Limb (tissue), 2 donors: ENCODE measurements around the gene KLF13.

Experiments used
- DNase-seq, 2 donors: peaks; one replicate each; pipeline ENCODE4 v3.0.0-alpha.2; 2016; ENCODE audit errors: extremely low spot score in 2 of 2

KLF13 gene

DNA sequence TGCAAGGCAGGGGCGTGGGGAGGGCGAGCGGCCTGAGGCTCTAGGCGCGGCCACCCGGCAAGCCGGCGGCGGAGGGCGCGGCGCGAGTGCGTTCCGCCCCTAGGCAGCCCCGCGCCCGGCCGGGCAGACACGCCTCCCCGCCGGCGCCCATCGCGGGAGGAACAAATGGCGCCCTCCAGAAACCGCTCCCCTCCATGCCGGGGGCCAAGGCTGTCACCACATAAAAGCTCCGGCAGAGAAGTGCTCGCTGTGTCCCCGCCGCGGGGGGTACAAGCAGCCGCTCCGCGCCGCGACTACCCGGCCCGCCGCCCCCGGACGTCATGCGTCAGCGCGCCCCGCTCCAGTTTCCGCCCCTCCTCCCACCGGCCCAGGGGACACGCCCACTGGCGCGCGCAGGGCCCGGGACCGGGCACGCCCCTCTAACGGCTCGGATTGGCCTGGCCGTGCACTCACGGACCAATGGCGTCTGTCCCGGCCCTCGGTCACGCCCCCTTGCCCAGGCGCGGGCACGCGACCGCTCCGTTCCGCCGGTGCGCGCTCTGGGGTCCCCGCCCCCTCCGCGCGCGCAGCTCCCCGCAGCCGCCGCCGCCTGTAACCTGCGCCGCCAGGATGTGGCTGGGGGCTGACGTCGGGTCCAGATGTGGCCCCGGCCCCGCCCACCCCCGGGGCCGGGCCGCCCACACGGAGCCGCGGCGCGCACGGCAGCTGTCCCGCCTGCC is at the start of gene KLF13:
Gene KLF13, plus strand, starts transcription at position 680 of the 719 bp plus-strand sequence. CDS start 378 bp downstream, outside the sequence.
- DNase-seq, result peak; percentile 95 to 100

DNA sequence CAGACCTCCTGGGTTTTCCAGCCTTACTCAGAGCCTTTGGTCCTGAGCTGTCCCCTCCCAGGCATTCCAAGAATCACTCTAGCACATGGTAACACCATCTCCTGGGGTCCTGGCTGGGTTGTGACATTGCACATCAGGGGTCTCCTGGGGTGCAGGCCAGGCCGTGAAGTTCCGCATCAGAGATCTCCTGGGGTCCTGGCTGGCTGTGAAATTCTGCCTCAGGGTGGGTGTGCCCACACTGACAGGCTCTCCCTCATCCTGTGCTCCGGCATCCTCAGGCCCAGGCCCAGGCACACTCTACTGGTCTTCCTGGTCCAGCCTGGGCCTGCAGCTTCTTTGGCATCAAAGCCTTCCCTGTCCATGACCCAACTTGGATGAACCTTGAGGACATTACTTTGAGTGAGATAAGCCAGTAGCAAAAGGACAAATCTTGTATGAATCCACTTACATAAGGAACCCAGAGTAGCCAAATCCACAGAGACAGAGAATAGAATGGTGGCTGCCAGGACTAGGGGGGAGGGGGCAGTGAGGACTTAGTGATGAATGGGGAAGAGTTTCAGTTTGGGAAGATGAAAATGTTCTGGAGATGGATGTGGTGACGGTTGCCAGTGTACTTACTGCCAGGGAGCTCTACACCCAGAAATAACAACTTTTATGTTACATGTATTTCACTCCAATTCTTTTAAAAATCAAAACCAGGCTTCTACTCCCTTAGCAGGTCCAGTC is 49.1 kb upstream of the KLF13 start:
- DNase-seq, result no peak

DNA sequence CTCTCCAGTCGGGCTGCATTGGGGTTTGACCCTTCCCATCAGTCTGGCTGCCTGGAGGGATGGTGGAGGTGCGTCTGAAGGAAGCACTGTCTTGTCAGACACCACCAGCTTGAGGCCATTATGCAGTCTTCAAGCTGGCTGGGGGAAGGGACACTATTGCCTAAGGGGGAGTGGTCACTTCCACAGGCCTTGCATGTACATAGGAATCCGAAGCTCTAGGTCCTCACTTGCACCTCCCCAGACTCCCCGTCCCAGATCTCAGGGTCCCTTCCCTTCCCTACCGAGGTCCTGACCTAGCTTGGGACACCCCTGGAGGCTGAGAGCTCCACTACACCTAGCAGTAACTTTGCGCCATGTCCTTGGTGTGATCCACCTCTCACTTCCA is 48.6 kb upstream of the KLF13 start:
- no peak for DNase-seq

DNA sequence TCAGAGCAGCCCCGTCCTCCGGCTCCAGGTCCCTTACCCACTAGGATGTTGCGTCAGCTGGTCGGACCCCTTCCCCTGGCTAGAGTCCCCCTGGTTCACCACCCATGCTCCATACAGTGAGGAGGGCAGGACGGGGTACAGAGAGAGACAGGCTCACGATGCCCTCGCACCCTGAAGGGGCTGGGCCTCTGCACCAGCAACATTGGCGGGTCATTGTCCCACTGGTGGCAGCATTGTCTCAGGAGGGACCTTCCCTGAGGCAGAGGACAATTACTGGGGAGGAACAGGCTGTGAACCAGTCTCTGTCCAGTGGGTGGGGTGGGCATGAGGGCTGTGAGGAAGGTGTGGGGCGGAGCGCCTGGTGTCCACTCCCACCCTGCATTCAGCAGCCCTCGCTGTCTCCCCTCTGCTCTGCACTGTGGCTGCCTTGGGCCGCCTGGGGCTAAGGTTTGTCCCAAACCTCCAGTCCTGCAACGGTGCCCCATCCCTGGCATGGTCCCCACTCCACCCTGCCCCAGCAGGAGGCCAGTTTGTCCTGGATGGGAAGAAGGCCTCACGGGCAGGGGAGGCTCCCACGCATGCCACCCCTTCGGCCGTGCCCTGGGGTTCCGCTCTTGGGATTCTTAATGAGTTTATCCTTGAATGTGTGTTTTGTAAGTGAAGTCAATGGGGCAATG is 48.0 kb upstream of the KLF13 start:
- DNase-seq, result peak in 1 of 2 donors; percentile 26

DNA sequence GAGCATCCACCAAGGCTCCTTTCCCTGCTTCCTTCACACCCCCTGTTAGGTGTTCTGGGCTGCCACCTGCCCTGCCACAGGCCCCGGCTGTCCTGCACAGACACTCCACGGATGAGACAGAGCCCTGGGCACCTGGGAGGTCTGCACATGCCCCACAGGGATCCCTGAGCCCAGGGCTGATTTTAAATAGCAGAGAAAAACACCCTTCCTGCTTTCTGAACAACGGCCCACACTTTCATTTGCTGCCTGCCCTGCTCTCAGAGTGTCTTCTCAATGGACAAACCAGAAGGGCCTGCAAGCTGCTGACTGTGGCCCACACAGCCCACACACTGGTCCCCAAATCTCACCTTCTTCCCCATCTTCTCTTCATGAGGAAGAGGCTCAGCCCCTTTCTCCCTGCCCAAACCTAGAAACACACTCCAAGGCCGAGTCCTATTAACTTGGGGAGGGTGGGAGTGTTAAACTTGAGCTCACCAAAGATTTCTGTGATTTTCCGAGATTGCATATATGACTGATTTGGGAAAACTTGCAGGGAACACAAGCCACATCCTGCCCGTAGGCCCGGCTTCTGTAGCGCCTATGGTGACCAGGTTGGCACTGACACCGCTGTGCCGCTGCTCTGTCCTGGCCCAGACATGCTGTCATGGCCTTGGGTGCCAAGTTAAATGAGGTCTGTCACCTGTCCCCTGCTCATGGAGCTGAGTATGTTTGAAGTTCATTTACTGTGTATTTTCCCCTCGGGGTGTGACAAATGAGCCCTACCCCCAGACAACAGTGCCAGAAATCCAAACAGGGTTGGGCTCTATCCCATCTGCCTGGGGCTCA is 47.2 kb upstream of the KLF13 start:
- DNase-seq, result peak in 1 of 2 donors; percentile 26

DNA sequence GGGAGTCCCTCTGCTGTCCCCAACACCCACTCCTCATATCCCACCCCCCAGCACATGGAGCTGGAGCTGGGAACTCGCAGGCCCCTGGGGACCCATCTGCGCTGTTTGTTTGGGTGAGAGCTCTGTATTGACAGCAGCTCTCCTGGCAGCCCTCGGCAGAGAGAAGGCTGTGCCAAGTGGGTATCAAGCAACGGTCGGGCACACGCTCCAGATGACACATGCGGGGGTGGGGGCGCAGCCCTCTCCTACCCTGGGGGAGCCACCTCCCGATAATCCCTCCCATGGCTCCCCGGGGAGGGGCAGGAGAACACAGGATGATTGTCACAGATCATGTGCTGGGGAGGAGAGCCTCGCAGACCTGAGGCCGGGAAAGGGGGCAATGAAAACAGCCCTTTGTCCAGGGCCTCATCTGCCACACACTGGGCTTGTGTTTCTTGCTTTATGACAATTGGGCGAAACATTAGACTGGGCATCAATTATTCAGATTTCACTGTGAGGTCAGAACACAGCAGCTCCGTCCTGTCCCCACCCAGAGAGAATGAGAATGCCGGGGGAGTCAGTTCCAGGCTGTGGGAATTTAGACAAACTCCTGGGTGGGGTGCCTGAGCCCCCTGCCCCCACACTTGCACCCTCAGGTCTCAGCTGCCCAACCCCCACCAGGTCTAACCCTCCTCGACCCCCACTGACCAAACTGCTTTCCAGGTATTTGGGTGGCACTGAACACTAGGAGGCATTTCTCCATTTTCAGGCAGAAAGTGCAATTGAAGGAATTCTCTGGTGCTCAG is 46.4 kb upstream of the KLF13 start:
- DNase-seq, result peak in 1 of 2 donors; percentile 78

DNA sequence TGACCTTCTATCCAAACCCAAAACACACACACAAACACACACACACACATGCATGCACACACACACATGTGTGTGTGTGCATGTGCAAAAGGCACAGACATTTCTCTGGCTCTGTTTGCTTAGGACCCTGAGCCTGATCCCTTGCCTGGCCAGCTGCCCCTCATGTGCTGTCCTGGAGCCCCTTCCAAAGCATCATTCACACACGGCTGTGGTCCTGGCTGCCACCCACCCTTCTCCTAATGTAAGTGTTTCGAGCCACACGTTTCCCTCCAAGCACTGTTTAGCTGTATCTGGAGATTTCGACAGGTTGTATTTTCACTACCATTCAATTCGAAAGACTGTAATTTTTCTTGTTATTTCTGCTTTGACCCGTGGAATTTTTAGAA is 45.8 kb upstream of the KLF13 start:
- DNase-seq, result peak in 1 of 2 donors; percentile 32

DNA sequence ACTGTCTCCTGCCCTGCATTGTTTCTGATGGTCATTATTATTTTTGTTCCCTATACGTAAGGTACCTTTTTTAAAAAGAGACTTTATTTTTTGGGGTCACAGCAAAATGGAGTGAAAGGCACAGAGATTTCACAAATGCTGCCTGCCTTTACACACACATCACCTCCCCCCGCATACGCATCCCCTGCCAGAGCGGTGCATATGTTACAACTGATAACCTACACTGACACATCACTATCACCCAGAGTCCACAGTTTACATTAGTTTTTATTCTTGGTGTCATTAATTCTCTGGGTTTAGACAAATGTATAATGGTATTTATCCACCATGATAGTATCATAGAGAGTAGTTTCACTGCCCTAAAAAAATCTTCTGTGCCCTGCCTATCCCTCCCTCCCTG is 43.6 kb upstream of the KLF13 start:
- DNase-seq, result no peak

DNA sequence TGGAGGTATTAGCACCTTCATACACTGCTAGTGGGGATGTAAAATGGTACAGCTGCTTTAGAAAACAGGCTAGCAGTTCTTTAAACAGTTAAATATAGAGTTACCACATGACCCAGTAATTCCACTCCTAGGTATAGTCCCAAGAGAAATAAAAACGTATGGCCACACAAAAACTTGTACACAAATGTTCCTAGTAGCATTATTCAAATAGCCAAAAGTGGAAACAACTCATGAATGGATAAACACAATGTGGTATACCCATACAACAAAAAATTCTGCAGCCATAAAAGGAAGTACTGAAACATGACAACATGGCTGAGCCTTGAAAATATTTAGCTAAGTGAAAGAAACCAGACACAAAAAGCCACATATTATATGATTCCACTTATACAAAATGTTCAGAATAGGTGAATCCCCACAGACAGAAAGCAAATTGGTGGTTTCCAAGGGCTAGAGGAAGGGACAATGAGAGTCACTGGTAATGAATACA is 40.8 kb upstream of the KLF13 start:
- no peak for DNase-seq

DNA sequence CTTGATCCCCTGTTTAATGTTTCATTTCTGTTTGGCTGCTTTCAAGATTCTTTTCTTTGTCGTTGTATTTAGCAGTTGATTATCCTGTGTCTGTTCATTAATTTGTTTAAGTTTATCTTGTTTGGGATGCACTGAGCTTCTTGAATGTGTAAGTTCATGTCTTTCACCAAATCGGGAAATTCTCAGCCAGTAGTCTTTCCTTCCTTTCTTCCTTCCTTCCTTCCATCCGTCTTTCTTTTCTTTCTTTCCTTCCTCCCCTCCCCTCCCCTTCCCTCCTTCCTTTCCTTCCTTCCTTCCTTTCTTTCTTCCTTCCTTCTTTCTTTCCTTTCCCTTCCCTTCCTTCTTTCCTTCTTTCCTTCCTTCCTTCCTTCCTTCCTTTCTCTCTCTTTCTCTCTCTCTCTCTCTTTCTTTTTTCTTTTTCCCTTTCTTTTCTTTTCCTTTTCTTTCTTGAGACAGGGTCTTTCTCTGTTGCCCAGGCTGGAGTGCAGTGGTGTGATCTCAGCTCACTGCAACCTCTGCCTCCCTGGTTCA is 35.5 kb upstream of the KLF13 start:
- no peak for DNase-seq

DNA sequence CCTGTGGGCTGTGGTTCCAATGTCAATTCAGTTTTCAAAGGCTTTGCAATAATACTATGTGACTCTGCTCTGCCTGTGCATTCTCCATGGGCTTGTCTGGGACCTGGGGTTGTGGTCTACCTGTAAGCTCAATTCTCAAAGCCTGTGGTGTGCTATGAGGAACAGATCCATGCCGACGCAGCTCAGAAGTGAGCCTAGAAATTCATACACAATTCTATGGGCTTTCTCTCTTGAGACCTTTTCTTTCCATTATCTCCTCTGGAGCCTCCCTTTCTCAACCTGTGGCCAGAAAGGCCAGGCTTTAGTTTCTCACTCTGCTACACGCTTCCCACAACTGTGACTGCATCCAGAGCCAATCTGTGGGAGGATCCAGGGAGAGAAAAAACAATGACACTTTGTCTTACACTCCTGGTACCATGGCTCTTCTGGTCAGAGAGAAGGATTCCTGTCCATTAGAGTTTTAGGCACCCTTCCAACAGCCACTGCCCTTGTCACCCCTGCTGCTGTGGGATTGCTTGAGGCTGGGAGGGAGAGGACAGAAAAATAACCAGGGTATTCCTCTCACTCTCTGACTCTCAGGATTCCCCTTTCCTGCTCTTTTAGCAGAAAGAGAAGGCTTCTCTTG is 34.1 kb upstream of the KLF13 start:
- DNase-seq, result no peak

DNA sequence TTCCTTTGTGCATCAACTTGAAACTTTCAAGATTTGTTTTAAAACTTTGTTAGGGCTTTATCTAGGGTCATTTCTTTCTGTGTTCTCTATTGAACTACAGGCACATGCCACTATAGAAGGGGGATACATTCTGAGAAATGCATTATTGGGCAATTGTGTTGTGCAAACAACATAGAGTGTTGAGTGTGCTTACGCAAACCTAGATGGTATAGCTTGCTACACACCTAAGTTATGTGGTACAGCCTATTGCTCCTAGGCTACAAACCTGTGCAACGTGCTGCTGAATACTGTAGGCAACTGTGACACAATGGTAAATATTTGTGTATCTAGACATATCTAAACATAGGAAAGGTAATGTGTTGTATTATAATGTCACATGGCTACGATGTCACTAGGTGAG is 33.0 kb upstream of the KLF13 start:
- DNase-seq, result no peak

DNA sequence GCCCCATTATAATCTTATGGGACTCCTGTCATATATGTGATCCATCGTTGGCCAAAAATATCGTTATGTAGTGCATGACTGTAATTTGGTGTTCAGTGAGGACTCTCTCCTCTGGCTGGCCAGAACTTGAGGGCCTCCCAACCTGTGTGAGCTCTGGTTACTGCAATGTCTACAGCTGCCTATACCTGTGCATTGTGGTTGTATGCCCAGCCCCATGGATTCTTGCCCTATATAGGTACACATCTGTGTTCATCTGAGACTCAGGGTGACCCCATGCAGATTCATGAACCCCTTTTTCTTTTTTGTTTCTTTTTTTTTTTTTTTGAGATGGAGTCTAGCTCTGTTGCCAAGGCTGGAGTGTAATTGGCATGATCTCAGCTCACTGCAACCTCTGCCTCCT is 32.6 kb upstream of the KLF13 start:
- no peak for DNase-seq

DNA sequence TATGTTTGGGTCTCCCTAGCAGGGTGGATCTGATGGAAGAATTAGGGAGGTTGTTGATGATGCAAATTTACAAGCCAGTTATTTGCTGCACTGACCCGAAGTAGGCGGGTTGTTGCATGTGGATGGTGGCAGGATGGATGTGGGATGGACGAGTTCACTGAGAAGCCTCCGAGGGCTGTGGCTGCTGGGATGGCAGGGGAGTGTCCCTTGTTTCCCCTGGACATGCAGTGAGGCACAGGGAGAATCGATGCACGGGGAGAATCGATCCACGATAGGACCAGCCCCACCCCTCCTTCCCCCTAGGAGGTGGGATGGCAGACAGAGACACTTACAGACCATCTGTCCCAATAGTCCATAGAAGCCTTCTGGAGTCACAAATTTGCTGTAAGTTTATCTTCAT is 31.0 kb upstream of the KLF13 start:
- DNase-seq, result no peak

DNA sequence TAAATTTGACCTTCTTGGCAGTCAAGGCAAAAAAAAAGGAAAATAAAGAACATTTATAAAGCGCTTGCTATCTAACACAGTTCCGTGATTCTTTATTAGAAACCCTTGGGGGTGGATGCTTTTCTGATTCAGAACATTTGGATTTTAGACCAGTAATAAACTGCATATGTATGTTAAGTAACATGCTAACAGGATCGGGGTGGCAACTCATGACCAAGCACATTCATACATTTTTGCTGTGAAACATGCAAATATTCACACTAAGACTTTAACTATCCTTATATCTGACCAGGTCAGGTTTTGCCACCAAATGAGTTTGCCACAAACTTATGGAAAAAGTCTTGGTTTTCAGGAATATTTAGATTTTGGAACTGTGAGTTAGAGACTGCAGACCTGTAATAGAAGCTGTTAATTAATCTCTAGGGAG is 30.4 kb upstream of the KLF13 start:
- DNase-seq, result no peak

DNA sequence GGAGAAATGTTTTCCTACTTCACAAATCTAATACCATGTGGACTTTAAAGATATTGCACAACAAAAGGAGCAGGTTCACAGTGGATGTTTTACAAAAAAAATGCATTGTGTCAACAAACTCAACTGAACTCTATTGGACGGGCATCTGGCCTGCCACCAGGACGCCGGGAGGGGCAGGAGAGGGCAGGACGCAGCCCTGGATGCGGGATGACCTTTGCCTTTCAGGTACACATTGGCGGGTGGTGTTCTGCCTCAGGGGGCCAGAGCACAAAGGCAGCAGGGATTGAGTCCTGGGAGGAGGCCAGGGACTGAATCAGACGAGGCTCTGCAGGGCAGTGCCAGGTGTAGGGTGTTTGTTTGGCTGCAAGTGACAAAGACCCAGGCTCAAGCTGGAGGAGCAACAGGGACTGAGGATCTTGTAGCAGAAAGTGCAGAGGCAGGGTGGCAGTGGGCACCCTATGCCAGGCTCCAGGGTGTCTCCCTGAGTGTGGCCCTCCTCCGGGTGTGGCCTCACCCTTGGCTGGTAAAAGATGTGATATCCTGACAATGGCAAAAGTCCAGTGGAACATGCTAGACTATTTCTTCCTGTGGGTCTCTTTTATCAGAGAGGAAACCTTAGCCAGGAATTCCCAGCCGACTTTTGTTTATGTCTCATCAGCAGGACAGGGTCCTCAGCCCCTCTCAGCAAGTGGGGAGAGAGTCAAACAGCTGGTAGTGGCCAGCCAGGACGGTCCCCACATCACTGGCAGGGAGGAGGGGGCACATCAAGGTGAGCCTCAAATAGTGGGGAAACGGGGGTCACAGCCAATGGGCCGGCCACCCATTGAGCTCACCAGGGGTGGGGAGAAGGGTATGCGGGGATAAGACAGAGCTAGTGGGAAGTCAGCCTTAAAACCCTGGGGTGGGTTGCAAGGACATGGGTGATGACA is 29.7 kb upstream of the KLF13 start:
- DNase-seq, result peak in 1 of 2 donors; percentile 32

DNA sequence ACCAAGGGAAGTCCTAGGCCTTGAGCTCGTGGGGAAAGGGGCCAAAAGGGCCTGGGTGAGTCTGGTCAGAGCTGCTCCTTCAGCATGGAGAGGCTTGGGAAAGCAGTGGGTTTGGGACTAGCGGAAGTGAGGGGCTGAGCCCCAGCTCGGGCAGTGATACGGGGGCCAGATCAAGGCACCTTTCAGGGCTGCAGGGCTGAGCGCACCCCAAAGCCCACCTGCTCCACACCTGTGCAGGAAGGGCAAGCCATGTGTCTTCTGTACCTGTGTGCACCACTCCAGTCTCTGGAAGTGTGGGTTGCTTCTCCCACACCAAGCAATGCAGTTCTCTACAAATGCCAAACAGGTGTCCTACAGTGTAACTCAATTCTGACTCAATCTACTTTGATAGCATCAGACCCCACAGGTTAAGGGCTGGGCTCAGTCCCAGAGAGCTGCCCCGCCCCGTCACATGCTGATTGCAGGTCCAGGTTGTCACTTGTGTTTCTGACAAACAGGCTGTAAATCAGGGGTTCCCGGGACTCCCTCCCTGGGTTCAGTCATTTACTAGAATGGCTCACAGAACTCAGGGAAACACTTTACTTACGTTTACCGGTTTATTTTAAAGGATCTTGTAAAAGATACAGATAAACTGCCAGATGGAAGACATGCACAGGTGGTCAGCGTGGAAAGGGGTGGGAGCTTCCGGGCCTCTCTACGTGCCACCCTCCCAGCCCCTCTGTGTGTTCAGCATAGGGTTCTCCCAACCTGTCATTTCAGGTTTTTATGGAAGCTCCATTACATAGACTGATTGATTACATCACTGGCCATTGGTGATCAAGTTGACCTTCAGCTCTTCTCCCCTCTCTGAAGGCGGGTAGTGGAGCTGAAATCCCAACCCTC is 28.8 kb upstream of the KLF13 start:
- no peak for DNase-seq

DNA sequence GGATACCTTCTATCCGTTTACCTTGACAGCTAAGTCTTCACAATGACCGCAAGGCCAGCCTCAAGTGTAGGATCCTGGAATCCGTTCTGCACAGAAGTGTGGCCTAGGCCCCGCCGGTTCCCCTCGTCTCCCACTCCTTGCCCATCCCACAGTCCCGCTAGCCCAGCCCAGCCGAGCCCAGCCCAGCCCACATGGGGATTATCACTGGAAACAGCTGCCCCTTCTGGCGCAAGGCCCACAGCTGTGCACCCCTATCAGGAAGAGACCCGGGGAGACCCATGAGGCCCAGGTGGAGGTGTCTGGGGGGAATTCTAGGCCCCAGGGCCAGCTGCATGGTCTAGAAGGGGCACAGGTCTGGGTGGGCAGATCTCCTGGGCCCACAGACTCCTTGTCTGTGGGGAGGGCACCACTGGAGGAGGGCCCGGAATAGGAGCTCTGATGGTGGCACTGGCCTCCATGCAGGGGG is 27.9 kb upstream of the KLF13 start:
- DNase-seq, result no peak
